Frontal cortex (tissue), 4 donors: Measurements from ENCODE around the gene DZANK1. TPM values are rescaled to one million over a fixed set of nuclear protein-coding genes. Genes with fewer than 3 reads are reported as not detected.
"Not testable (repeated sequence)": the region's sequence is repeated elsewhere in the genome, so short reads cannot be mapped to it uniquely, and the experiment has no call there.

Source experiments
- DNase-seq, 2 donors: peaks; one replicate each; pipeline ENCODE4 v3.0.0; 2012; ENCODE audit warnings: low spot score in 2 of 2
- FAIRE-seq: peaks from 2 replicates; lab custom pipeline; 2012; peaks lifted over from hg19 to GRCh38; lab: Jason Lieb, UNC
- total RNA-seq: library from RNA; depleted of rRNA; stranded (reverse); fragments of >200 nt; gene quantifications from one replicate; pipeline ENCODE4 v1.2.3, GENCODE V29; 2014
- donor health status: control.
- donor health status: control.
- donor health status: control.

The DZANK1 gene
- total RNA-seq, 1 donor from 2014 or later, result 5.3 TPM

GRCh38 chr20:18443886-18444285 is 22.9 kb downstream of the DZANK1 start:
- DNase-seq (no peak), FAIRE-seq (no peak)

DNA sequence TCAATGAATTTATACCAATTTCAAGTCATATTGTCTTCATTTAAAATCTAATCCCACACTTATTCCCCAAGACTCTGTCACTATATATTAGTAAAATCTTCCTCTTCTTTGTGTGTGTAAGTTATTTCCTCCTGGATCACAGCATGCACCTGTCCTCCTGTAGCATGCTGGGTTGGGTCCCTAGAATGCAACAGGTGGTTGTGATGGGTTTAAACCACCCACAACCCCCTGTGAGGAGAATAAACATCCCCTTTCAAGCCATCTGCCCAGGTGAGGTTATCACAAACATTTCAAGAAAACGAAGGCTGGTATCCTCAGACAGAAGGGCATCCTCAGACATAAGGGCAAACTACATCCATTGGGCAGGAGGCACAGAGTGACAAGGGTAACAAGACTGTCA is 26.4 kb downstream of the DZANK1 start:
- DNase-seq (no peak), FAIRE-seq (no peak)

GRCh38 chr20:18436847-18437246 is 30.0 kb downstream of the DZANK1 start:
- FAIRE-seq (no peak), DNase-seq (no peak)

DNA sequence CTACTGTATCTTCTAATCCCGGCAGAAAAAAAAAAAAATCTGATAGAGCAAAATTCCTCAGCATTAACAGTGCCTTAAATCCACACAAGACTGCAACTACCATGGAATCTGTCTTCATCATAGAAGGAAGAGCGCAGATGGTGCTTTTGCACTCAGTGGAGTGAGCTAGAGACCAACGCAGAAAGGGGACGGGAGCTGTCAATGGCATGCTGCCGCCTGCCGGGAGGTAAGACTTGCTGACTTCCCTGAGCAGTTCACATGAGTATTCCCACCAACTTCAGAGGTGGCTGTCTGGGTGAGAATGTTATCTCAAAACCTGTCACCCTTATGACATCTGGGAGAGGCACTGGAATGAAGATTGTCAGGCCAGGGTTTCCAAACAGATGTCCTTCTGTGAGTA is 35.6 kb downstream of the DZANK1 start:
- DNase-seq, result no peak
- FAIRE-seq, result no peak

GRCh38 chr20:18430172-18430826 is 36.5 kb downstream of the DZANK1 start:
- no peak for FAIRE-seq
- DNase-seq, result no peak

DNA sequence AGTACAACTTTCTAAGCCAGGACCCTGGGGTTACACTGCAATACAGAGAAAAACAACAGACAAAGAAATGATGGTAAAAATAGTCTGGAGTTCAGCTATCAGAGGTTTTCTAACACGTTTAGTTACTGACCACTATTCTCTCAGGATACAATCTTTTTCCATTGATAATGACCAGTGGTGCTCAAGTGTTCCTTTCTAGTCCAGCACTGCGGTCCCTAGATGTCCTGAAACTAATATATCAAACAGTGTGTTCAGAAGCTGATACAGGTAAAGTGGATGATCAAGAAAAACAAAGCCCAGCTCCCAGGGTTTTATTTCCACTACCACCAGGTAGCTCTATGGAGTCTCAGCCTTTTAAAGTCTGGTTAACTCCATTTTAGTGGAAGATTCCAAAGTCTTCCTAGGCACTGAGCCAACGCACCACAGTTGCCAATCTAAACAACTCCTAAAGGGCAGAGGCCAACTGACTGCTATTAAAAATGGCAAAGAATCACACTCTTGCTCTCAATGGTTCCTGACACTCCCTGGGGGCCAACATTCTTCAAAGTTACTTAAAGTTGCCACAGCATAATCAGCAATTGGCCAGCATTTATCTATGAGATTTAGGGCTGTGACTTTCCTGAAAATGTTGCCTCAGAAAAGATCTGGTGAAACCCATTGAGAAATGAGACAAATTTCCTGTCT is 38.2 kb downstream of the DZANK1 start:
- FAIRE-seq (no peak), DNase-seq (no peak)

DNA sequence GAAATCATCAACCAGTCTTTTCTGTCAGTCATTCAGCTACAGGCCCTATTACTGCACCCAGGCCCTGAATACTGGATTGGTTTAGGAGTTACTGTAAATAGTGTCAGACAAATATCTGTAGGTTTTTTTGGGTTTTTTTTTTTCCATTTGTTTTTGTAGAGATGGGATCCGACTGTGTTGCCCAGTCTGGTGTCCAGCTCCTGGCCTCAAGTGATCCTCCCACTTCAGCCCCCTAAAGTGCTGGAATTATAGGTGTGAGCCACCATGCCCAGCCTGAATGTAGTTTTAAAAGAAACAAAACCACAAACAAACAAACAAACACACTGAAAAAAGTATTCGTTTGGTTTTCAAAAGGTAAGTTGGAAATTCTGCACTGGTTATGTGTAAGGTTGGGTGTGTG is 39.6 kb downstream of the DZANK1 start:
- FAIRE-seq, result no peak
- no peak for DNase-seq

- FAIRE-seq (no peak), DNase-seq (no peak)
Observed at GRCh38 chr20:18421608-18422007, 45.2 kb downstream of the DZANK1 start.

DNA sequence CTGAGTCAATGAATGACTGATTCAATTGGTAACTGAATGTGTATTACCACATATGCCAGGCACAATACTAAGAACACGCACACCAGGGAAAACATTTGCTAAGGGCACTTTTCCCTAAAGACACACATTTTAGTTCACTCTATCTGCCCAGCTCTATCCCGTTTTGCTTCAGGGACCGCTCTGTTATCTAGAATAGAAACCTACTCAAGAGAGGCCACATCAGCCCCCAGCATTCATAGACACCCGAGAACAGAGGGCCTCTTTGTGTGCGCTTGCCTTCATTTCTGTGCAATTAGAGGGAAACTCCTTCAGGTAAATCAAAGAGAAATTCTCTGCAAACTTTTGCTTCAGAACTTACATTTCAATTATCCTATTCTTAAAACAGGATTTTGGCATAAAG is 50.3 kb downstream of the DZANK1 start:
- FAIRE-seq (no peak), DNase-seq (no peak)

- DNase-seq (no peak), FAIRE-seq (no peak)
Observed at GRCh38 chr20:18414140-18414539, 52.7 kb downstream of the DZANK1 start.

DNA sequence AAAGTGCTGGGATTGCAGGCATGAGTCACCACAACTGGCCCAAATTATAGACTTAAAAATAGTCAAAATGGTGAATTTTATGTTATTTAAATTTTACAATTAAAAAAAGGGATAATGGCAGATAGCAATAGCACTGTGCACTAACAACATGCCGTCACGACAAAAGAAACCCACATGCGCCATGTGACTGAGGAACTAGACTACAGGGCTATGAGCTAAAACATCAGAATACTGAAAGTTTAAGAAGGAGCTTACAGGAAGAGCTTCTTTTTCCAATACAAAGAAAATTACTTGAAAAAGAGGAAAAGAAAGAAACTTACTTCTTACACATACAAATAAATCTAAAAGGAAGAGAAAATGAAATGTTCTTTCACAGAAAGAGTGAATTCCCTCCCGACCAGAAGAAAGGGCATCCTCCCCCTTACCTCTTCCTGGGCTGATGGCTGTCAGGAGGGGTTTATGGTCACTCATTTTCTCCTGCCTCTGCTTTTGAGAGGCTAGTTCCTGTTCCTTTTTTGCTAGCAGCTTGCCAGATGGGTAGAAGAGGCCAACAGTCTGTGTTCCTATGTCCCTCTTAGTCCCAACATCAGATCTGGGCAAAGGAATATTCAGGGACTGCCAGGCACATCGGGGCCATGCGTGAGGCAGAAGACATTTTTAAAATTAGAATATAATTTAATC is 54.5 kb downstream of the DZANK1 start:
- DNase-seq (no peak), FAIRE-seq (no peak)

GRCh38 chr20:18405826-18406225 is 61.0 kb downstream of the DZANK1 start:
- DNase-seq, result no peak
- no peak for FAIRE-seq

DNA sequence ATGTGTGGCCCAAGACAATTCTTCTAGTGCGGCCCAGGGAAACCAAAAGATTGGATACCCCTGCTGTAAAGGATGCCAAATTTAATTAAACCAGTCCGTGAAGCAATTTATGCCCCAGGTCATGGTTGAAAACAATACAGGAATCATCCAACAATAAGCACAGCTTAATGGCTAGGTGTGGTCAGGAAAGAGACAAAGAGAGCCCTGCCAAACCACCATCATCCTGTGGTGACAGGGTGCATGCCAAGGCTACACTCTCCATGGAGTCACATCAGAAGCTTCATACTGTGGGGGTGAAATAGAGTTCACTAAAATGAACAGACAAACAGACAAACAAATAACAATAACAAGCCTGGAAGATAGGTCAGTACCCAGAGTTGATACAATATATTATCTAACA is 62.7 kb downstream of the DZANK1 start:
- DNase-seq (no peak), FAIRE-seq (no peak)

- DNase-seq (no peak), FAIRE-seq (no peak)
Observed at GRCh38 chr20:18403269-18403668, 63.6 kb downstream of the DZANK1 start.

GRCh38 chr20:18401305-18401704 is 65.5 kb downstream of the DZANK1 start:
- no peak for FAIRE-seq
- no peak for DNase-seq

GRCh38 chr20:18400460-18400859 is 66.4 kb downstream of the DZANK1 start:
- FAIRE-seq (no peak), DNase-seq (no peak)

- FAIRE-seq, result not testable (repeated sequence)
Observed at GRCh38 chr20:18398713-18399112, 68.1 kb downstream of the DZANK1 start.

DNA sequence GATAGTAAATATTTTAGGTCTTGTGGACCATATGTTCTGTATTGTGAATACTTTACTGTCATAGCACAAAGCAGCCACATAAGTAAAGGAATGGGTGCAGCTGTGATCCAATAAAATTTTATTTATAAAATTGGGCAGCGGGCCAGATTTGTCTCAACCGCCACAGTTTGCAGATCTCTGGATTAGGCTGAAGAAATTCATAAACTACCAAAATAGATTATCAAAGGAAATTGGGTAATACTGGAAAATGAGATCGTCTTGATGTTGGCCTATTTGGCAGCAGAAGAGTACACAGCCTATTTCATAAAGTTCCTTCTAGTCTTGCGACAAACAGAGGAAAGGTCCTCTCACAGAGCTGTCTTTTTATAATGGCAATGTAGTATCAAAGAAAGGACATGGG is 69.8 kb downstream of the DZANK1 start:
- FAIRE-seq (no peak), DNase-seq (no peak)

More at GRCh38 chr20:18398713-18399112, 68.1 kb downstream of the DZANK1 start:
- not testable (repeated sequence) for DNase-seq

GRCh38 chr20:18395544-18395943 is 71.3 kb downstream of the DZANK1 start:
- DNase-seq (no peak), FAIRE-seq (no peak)

DNA sequence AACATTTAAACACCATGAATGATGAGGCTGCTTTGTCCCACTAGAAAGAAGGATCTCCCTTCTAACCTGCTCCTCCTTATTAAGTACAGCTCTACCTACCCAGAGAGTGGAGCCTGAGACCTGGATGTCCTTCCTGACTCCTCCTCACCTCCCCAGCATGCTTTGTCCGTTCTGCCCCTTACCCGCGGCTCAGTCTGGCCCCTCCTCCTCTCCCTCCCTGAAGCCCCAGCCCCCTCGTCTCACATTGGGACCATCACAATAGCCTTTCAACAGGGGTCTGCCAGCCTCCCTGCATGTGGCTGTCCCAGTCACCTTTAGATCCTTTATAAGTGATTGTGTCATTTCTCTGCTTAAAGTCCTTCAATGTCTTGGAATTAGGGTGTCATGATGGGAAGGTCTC is 72.5 kb downstream of the DZANK1 start:
- no peak for FAIRE-seq
- no peak for DNase-seq

DNA sequence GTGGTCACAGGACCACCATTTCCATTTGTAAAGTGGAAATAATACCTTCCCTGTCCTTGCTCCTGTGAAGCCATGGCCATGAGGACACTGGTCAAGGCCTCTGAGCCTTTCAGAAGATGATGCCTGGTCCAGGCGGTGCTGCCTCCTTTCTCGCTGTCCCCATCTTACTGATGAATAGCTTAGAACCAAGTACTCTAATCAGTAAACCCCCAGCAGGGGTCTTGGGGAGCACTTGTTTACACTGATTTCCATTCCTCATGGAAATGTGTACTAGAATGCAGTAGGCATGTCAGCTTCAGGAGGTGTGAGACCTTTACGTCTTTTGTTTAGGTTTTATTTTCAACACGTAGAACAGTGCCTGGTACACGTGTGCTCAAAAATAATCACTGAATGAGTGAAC is 75.1 kb downstream of the DZANK1 start:
- no peak for DNase-seq
- no peak for FAIRE-seq
